Endodermal cell (in vitro differentiated cells): ENCODE results near the gene LSM3. TPM values are rescaled to one million over a fixed set of nuclear protein-coding genes. Genes with fewer than 3 reads are reported as not detected.

Experiments
- DNase-seq: peaks from one replicate; pipeline ENCODE4 v3.0.0-alpha.2; 2017
- H3K27ac ChIP-seq: 2 replicates; pipeline ENCODE4 v1.5.1; 2013; ENCODE audit warnings: mild to moderate bottlenecking, low read depth, low read length, moderate library complexity
- H3K27me3 ChIP-seq: 2 replicates; pipeline ENCODE4 v1.6.1; 2013; ENCODE audit warnings: mild to moderate bottlenecking, low read length, moderate library complexity; ENCODE audit not compliant: insufficient read depth, control insufficient read depth, poor library complexity, severe bottlenecking
- H3K36me3 ChIP-seq: 2 replicates; pipeline ENCODE4 v1.7.0; 2013; ENCODE audit warnings: mild to moderate bottlenecking, low read length, moderate library complexity; ENCODE audit not compliant: control insufficient read depth, insufficient read depth
- H3K4me1 ChIP-seq: one replicate; pipeline ENCODE4 v1.7.0; 2013; ENCODE audit warnings: low read length; ENCODE audit not compliant: control insufficient read depth, insufficient read depth
- H3K4me3 ChIP-seq: 2 replicates; pipeline ENCODE4 v1.5.1; 2013; ENCODE audit warnings: mild to moderate bottlenecking, low read length, moderate library complexity
- H3K9ac ChIP-seq: 2 replicates; pipeline ENCODE4 v1.6.1; 2013; ENCODE audit warnings: mild to moderate bottlenecking, low read length, moderate library complexity; ENCODE audit not compliant: poor library complexity, severe bottlenecking; ENCODE audit errors: extremely low read depth
- H3K9me3 ChIP-seq: 2 replicates; pipeline ENCODE4 v1.6.1; 2013; ENCODE audit warnings: mild to moderate bottlenecking, low read length, moderate library complexity; ENCODE audit not compliant: control insufficient read depth
- H3K27ac Mint-ChIP-seq: 2 replicates; pipeline ENCODE4 v1.8.0; 2020; ENCODE audit warnings: mixed read lengths
- H3K27me3 Mint-ChIP-seq: 2 replicates; pipeline ENCODE4 v1.8.0; 2021; ENCODE audit warnings: mild to moderate bottlenecking, mixed read lengths; ENCODE audit not compliant: insufficient read depth
- H3K36me3 Mint-ChIP-seq: 2 replicates; pipeline ENCODE4 v1.8.0; 2020; ENCODE audit warnings: low read depth, mixed read lengths
- H3K4me1 Mint-ChIP-seq: 2 replicates; pipeline ENCODE4 v1.8.0; 2020; ENCODE audit warnings: mixed read lengths
- H3K4me3 Mint-ChIP-seq: 2 replicates; pipeline ENCODE4 v1.8.0; 2020; ENCODE audit warnings: mild to moderate bottlenecking, moderate library complexity, mixed read lengths
- H3K9me3 Mint-ChIP-seq: 2 replicates; pipeline ENCODE4 v1.8.0; 2020; ENCODE audit warnings: mild to moderate bottlenecking, mixed read lengths
- CTCF ChIP-seq: fragments of 200-600 bp; sonication (generic); conservative IDR thresholded peaks from 2 replicates; pipeline ENCODE4 v1.5.0; 2021; ENCODE audit warnings: antibody characterized with exemption, mild to moderate bottlenecking
- WGBS, 2 experiments: methylation state at CpG; one replicate each; pipeline versions ENCODE4 v1.1.5 to v1.1.7; 2013; ENCODE audit warnings: missing lambda C conversion rate in 2 of 2, mixed read lengths in 1 of 2; ENCODE audit not compliant: insufficient coverage in 1 of 2, insufficient read length in 1 of 2; 5-methylcytosine and 5-hydroxymethylcytosine counted together
- total RNA-seq, 2 donors: library from RNA; stranded (reverse); fragmentation: NEBNext Ultra II Directional in 1 of 2; extraction: Animal tissue kit (Norgen Biotek cat#: 25700) in 1 of 2; gene quantifications; 2 replicates in 1 of 2; 3 replicates in 1 of 2; pipeline ENCODE4 v1.2.1, GENCODE V29; 2021

Gene LSM3
- total RNA-seq, 2 donors from 2014 or later: 18.1 to 19.7 TPM

GRCh38 chr3:14139771-14140170, 38.8 kb upstream of the LSM3 start:
- H3K27me3 Mint-ChIP-seq: no peaks in the 10 kb centered on the region
- H3K4me1 Mint-ChIP-seq: peaks cover 10% of the 10 kb centered on the region
- H3K4me3 Mint-ChIP-seq: no peak overlapping the region
- Histone ChIP-seq H3K36me3 (peaks cover 80% of the 10 kb centered on the region), H3K4me1 (peaks cover 10% of the 10 kb centered on the region), H3K4me3 (no peak overlapping the region), H3K27ac (no peak overlapping the region), H3K27me3 (no peaks in the 10 kb centered on the region), H3K9me3 (no peaks in the 10 kb centered on the region), H3K9ac (no peak overlapping the region)
- H3K9me3 Mint-ChIP-seq: no peaks in the 10 kb centered on the region
- no peak for DNase-seq
- 92 to 100% methylated on average over 5 of the region's 5 CpGs for WGBS, 2 experiments
- peaks cover 56% of the 10 kb centered on the region for H3K36me3 Mint-ChIP-seq
- no peak for TF ChIP-seq CTCF
- no peak overlapping the region for H3K27ac Mint-ChIP-seq

DNA sequence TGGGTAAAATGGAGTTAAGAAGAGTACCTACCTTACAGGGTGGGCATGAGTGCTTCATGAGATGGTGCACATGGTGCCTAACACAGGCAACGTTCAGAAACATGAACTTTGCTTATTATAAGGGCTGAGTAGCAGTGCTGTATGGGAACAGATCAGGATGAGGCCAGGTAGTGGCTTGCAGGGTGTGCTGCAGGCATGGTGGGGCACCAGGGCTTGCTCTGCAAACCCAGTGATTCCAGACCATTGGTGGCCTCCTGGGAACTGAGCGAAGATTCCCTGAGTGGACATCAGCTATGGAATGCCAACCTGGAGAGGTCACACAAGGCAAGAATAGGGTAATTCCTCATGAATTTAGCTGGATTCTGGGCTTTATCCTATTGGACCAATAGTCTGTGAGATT, 37.9 kb upstream of the LSM3 start:
- 80 to 95% methylated on average over 1 to 2 of the region's 2 CpGs for WGBS, 2 experiments
- Mint-ChIP-seq H3K27ac (no peak overlapping the region), H3K4me3 (no peak overlapping the region), H3K36me3 (peaks cover 47% of the 10 kb centered on the region), H3K9me3 (no peaks in the 10 kb centered on the region), H3K4me1 (peaks cover 13% of the 10 kb centered on the region), H3K27me3 (no peaks in the 10 kb centered on the region)
- H3K36me3 ChIP-seq: peaks cover 76% of the 10 kb centered on the region
- no peak overlapping the region for H3K9ac ChIP-seq
- peaks cover 10% of the 10 kb centered on the region for H3K4me1 ChIP-seq
- no peak overlapping the region for H3K4me3 ChIP-seq
- H3K27me3 ChIP-seq: no peaks in the 10 kb centered on the region
- H3K9me3 ChIP-seq: no peaks in the 10 kb centered on the region
- H3K27ac ChIP-seq: no peak overlapping the region
- no peak for DNase-seq
- TF ChIP-seq CTCF: no peak

GRCh38 chr3:14141144-14141543, 37.5 kb upstream of the LSM3 start:
- WGBS, 2 experiments: 100% methylated on average over 2 of the region's 2 CpGs; no CpG with 5 or more reads in 1 of the 2 experiments
- H3K36me3 Mint-ChIP-seq: peaks cover 42% of the 10 kb centered on the region
- H3K4me3 Mint-ChIP-seq: no peak overlapping the region

More at GRCh38 chr3:14141144-14141543, 37.5 kb upstream of the LSM3 start:
- H3K4me1 ChIP-seq: peaks cover 10% of the 10 kb centered on the region
- H3K27ac ChIP-seq: no peak overlapping the region
- no peak for DNase-seq
- Mint-ChIP-seq H3K9me3 (no peaks in the 10 kb centered on the region), H3K4me1 (peaks cover 13% of the 10 kb centered on the region), H3K27me3 (no peaks in the 10 kb centered on the region), H3K27ac (no peak overlapping the region)
- H3K36me3 ChIP-seq: peaks cover 71% of the 10 kb centered on the region
- TF ChIP-seq CTCF: no peak
- H3K4me3 ChIP-seq: no peak overlapping the region
- H3K27me3 ChIP-seq: no peaks in the 10 kb centered on the region
- no peak overlapping the region for H3K9ac ChIP-seq
- no peaks in the 10 kb centered on the region for H3K9me3 ChIP-seq
